HG03571 (cell line): ENCODE results near the gene NHLRC2.
"Not testable (repeated sequence)": the region's sequence is repeated elsewhere in the genome, so short reads cannot be mapped to it uniquely, and the experiment has no call there.

Source experiments
- ATAC-seq: cut with Tn5 transposase; IDR thresholded peaks from one replicate; pipeline ENCODE4 v1.9.1; 2021; ENCODE audit not compliant: unreplicated experiment

Gene NHLRC2

DNA sequence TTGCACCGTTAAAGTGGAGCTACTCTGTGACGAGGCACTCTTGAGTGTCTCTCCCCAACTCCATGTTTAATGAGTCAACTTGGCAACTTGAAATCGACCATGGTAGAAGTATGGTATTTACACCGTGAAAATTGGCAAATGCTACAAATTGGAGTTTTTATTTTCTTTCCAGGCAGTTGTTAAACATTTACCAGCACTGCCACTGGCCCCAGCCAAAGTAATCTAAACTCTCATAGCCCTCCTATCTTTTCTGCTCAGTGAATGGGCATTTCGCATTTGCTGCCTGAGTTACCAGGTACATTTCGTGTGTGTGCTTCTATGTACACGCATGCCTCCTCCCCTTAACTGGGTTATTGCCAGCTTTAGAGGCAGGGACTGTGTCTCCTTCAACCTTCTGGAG is 83.3 kb downstream of the NHLRC2 start:
- no peak for ATAC-seq

DNA sequence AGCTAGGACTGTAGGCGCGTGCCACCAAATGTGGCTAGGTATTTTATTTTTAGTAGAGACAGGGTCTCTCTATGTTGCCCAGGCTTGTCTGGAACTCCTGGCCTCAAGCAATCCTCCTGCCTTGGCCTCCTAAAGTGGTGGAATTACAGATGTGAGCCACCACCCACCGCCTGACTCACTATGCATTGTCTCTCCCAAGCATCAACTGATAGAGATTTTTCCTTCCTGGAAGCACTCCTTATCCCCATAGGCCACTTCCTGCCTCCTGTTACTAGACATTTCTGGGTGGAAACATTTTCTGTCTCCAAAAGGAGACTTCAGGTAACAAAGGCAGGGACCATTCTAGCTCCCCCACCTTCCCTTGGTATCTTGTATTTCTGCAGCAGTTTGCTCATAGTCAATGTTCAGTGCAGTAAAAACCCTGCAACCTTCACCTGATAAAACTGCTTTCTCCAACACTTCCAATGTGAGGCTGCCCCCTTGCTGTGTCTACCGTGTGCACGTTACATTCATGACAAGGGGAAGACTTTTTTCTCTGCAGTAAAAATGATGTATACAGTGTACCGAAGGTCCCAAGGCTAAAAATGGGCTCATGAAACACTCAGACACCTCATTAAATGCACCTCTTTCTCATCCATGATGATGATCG is 84.9 kb downstream of the NHLRC2 start:
- ATAC-seq: no peak

DNA sequence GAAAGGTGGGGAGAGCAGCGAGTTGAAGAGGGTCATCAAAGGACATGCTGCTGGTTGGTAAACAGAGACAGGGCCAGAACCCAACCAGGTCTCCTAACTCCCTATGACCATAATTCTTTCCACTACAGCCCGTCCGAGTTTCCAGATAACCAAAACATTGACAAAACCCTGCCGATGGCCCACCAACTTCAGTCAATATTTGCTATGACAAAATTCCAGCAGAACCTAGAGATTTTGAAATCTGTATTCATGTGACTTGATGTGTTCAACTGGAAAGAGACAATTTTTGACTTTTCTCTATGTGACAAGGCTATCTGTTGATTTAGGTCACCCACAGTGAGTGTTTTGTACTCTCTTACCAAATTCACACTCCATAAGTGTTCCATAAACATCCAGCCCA is 86.7 kb downstream of the NHLRC2 start:
- no peak for ATAC-seq

DNA sequence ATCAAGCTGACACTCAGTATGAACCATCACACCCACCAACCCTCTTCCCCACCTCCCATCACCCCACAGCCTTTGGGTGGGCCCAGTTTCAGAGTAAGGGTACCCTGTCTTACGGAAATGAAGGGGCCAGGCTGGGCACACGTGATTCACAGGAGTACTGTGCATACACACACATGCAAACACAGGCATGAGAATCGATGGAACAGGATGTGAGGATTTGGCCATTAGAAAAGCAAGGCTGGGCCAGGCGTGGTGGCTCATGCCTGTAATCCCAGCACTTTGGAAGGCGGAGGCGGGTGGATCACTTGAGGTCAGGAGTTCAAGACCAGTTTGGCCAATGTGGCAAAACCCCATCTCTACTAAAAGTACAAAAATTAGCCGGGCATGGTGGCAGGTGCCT is 88.7 kb downstream of the NHLRC2 start:
- not testable (repeated sequence) for ATAC-seq

DNA sequence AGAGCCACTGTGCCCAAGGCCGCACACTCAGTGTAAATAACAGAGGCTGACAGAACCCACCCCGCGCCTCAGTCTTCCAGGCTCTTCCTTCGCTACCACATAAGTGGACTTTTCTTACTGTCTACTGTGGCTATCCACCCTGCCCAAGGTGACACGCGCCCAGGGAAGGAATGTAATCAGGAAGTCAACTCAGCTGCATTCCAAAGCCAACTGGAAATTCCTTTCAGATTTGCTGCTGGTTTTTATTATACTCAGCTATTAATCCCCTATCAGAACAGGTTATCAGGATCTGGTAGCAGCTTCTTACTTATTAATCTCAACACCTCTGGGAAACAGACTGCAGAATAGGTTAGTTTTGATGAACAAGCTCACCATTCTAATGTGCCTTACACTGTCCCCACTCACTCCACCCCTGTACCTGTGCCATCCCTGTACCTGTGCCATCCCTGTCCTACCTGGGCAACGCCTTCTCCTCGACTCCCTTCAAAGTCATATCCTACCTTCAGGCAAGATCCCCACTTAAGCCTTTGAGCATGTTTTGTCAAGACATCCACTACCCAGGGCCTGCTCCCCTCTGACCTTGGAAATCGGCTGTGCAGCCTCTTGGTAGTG is 90.7 kb downstream of the NHLRC2 start:
- no peak for ATAC-seq

DNA sequence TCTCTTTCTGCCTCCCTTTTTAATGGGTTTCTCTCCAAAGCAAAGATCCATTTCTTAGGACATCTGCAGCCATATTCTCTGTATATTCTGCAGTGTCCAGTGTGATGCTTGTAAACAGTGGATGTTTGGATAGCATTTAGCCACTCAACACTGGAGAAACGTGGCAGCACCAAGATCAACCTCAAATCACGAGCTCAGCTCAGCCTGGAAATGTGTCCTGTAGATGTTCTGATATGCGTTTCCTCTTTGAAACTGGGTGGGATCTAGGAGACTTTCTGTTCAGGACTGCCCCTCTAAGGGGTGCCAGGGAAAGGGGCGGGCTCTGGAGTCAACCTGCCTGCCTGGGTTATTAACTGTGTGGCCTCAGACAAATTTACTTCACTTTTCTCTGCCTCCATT is 91.2 kb downstream of the NHLRC2 start:
- no peak for ATAC-seq

DNA sequence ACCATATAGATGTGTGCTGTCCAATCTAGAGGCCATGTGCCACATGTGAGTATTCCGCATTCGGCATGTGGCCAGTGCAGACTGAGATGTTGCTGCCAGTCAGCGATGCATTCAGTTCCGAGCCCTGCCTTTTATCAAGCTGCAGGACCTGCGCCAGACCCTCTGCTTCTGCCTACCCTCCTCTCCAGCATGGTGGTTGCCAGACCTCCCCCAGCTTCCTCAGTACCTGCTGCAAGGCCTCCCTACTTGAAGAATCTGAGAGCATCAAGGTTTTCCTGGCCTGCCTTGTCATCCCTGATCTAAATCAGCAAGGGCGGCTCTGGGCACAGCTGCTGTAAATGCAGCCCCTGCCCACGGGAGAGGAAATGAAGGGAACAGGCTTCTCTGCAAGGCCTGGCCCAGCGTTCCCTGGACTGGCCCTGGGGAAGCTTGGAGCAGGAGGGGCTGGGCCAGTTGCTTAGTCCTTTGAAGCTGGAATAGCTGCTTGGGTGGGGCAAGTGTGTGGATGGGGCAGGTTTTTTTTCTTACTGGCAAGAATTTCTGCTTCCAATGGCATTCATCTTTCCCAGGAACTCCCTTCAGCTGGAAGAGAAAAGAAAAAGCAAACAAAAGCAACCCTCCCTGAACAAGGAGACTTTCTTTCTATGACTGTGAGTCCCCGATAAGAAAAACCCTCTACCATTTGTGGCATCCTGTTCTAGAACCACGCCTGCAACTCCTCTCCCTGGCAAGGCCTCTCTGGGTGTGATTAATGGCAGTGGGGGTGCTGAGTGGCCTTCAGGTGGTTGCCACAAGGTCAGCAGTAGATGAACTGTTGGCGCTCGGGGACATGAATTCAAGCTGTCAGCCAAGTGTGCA is 93.0 kb downstream of the NHLRC2 start:
- ATAC-seq: no peak

DNA sequence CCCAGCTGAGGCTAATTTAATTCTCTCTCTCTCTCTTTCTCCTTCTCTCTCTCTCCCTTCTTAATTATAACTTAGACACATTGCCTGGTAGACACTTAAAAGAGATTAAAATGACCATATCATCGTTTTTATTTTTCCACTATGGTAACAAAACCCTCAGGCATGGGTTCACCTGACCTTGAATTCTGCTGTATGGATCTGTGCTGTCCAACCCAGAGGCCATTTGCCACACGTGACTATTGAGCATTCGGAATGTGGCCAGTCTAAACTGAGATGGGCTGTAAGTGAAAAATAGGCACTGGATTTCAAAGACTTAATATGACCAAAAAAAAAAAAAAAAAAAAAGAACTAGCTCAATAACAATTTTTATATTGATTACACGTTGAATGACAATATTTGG is 93.6 kb downstream of the NHLRC2 start:
- no peak for ATAC-seq

DNA sequence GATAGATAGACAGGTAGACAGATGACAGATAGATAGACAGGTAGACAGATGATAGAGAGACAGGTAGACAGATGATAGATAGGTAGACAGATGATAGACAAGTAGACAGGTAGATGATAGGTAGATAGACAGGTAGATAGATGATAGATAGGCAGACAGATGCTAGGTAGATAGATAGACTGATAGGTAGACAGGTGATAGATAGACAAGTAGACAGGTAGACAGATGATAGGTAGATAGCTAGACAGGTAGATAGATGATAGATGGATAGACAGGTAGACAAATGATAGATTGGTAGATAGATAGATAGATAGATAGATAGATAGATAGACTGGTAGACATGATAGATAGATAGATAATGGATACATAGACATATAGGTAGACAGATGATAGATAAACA is 95.8 kb downstream of the NHLRC2 start:
- ATAC-seq: no peak

DNA sequence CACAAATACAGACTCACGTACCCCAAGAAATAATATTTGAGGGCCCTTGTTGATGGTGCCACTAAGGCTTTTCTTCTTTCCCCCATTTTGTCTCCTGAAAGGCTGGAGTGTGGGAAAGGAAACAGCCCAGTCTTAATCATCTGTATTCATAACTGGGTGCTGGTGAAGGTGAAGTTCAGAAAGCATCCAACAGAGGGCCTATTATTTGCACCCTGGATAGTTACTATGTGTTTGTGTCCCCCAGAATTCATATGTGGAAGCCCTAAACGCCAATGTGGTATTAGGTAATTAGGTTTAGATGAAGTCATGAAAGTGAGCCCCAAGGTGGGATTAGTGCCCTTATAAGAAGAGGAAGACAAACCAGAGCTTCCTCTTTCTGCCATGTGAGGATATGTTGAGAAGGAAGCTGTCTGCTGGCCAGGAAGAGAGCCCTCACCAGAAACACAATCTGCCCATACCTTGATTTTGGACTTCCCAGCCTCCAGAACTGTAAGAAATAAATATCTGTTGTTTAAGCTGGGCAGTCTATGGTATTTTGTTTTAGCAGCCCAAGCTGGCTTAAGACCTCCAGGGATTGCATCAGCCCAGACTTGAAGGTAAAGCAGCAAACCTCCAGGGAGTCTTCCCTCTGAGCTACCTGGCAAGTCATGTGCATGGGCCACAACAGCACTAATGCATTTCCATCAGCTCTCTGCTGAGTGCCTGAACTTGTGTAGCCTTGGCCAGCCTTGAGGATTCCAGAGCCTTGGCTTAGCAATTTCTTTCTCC is 99.2 kb downstream of the NHLRC2 start:
- ATAC-seq: no peak

DNA sequence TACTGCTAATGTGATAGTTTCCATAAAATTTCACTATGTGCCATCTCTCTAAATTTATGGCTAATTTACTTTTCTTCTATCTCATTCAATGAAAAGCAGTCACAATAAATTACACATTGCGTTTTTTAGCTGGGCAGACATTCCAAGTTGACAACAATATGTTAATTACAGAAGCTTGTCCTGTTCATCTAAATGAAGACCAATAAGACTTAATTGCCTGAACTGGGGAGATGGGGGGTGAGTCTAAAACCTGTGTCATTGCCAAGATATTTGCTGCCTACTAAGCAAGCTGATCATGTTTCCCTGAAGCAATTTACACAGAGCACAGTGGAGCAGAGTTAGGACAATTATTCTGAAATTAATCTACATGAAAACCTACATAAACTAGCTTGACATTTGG is 99.9 kb downstream of the NHLRC2 start:
- no peak for ATAC-seq

DNA sequence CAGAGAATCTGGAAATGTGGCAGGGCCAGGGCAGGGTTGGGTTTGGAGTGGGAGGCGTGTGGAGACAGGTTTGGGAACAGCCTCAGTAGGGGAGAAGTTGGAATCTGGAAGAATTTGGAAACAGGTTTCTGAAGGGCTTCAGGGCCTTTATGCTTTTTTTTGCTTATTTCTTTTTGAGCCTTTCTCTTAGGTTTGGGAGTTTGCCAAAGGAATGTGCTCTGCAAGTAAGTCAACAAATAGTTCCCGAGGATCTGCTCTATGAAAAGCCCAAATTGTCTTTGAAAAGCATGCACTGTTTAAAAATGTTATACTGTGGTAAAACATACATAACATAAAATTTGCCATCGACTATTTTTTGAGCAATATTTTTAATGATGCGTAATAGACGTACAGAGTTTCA is 102.6 kb downstream of the NHLRC2 start:
- ATAC-seq: no peak

DNA sequence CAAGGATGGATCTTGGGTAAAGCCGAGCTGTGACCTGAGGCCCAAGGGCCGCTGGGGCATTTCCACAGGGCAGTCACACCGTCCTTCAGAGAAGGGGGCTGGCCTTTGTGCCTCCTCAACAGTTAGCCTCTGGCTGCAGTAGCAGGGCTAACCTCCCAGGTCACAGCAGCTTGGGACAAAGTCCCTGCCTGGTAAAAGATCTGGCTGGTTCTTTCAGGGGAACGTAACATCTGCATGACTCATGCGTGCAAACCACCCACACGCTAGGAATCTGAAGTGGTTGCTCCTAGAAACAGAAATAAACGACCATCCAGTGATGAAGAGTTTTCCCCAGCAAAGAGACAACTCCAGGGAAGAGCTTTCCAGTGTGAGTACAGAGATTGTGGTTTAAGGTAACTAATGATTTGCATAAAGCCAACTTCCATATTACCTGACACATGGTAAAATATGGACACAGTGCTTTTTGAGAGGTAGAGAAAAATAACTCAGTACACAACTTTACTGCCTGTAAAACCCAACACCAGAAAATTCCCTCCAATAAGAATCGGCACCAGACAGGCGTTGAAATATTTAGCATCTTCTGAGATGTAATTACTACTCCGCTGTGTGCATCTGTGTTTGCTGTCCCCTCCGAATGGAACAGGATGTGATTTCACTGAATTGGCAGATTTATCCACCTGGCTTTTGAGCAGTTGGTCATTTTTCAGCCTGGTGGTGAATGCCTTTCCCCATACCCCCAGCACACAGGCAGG is 104.3 kb downstream of the NHLRC2 start:
- ATAC-seq: no peak

DNA sequence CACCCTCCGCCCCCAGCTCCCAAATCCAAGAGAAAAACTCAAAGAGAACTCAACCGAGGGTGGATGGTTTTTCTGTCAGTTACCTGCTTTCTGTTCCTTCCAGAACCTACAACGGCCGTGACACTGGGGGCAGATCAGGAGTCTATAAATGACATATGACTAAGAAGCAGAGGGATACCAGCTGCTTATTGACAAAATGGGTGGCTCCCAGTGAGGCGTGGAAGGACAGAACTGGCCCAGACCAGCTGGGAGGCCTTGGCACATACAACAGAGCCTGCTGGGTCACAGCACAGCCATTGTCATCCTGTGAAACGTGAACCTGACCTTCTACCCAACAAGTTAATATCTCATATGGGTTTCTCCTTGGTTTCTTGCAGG is 104.9 kb downstream of the NHLRC2 start:
- peak; percentile 65 for ATAC-seq

DNA sequence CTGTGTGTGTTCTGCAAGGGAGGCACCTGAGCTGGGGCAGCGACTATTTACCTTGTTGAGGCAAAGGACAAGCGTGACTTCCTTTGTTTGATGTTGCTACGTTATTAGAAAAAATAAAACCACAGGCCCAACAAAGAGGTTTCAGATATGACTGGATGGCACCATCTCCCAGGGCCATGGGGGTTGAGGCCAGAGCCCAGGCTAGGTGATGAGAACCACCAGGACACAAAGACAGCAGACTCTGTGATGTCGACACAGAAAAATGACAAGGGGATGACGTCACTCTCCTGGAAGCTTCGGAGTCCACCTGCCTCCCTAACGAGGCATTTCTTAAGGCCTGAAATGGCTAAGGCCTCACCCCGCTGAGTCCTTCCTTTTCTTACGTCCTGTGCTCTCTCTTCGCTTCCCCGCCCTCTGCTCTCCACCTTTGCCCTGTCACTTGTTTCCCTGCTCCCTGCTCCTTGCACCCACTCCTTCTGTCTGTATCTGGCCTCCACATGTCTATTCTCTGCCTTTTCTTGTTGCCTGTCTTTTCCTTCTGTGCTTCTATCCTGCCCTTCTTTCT is 106.2 kb downstream of the NHLRC2 start:
- ATAC-seq: no peak

DNA sequence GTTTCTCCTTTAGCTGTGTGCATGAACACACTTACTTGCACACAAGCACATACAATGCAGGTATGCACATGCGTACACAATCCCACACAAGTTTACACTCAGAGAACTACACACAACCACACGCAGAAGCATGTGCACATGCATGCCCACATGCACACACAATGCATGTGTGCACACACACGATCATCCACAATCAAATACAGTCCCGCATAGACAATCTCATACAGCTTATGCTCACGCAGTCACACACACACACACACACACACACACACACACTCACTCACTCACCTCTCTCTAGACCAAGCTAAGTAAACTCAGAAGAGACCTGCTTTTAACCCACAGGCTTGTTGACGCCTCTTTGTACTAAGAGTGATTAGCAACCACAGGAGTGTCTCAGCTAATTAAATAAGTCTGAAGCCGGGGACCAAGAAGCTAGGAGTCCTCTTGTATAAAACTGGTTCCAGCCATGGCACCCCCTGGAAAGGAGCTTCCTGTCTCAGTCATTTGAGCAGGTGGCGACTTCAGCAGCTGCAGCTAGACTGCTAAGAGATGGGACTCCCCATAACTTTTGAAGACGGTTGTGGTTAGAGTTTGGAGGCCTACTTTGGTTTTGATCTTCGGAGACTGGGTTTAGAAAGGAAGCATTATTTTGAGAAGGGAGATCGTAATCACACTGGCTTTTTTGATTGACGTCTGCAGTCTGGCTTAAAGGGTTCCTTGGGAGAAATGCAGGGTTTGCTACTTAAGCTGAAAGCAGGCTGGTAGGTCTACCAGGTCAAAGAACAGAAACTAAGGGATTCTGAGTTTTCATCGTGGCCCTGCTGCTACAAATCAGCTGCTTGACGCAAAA is 106.9 kb downstream of the NHLRC2 start:
- peak; percentile 48 for ATAC-seq

DNA sequence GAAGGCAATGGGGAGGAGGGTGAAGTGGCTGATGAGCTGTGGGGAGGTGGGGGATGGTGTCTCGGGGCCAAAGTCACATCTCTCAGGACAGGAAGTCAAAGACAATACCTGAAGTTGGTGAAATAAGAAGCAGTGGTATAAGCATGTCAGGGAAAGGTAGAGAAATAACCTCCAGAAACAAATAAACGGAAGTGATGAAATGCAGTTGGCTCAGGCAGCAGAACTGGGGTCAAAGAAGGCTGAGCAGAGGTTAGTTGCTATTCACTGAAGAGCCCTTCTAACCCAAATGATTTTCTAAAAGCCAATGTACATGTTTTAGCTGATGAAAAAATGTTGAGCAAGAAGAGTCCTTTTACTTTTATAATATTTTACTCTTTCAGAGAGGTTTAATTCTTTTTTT is 110.6 kb downstream of the NHLRC2 start:
- no peak for ATAC-seq

DNA sequence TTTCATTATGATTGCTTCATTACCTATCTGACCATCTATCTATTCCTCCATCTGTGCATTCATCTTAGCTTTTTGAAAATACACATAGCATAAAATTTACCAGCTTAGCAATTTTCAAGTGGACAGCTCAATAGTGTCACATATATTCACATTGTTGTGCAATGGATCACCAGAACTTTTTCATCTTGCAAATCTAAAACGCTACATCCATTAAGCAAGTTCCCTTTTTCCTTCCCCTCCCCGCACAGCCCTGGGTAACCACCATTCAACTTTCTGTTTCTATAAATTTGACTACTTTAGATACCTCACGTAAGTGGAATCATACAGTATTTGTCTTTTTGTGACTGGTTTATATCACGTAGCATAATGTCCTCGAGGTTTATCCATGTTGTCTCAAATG is 111.2 kb downstream of the NHLRC2 start:
- ATAC-seq: no peak
